Keratinocyte (primary cell): ENCODE results near the gene ECE2. TPM values are rescaled to one million over a fixed set of nuclear protein-coding genes. Genes with fewer than 3 reads are reported as not detected.

Source experiments
- DNase-seq: peaks from one replicate; pipeline ENCODE4 v3.0.0-alpha.2; 2011; ENCODE audit warnings: low read depth, missing footprints, low spot score
- FAIRE-seq: peaks from 2 replicates; lab custom pipeline; 2011; peaks lifted over from hg19 to GRCh38; lab: Jason Lieb, UNC
- H2AFZ ChIP-seq: 2 replicates; pipeline ENCODE4 v1.6.0; 2012; ENCODE audit warnings: low read length, control low read depth, inconsistent platforms; ENCODE audit not compliant: control insufficient read depth
- H3K27ac ChIP-seq: 2 replicates; pipeline ENCODE4 v1.5.1; 2011; ENCODE audit warnings: low read length; ENCODE audit not compliant: control insufficient read depth, insufficient read depth
- H3K27me3 ChIP-seq: 3 replicates; pipeline ENCODE4 v1.6.0; 2011; ENCODE audit warnings: low read length; ENCODE audit not compliant: control insufficient read depth, insufficient read depth; ENCODE audit errors: extremely low read depth
- H3K36me3 ChIP-seq, 2 experiments: 2 replicates in 1 of 2; 3 replicates in 1 of 2; pipeline ENCODE4 v1.5.1; 2011; ENCODE audit warnings: low read length in 2 of 2, mild to moderate bottlenecking in 1 of 2; ENCODE audit not compliant: control insufficient read depth in 2 of 2, insufficient read depth in 2 of 2; ENCODE audit errors: extremely low read depth in 1 of 2
- H3K4me1 ChIP-seq: 3 replicates; pipeline ENCODE4 v1.5.1; 2011; ENCODE audit warnings: low read length; ENCODE audit not compliant: control insufficient read depth, insufficient read depth; ENCODE audit errors: extremely low read depth
- H3K4me2 ChIP-seq: 3 replicates; pipeline ENCODE4 v1.6.0; 2011; ENCODE audit warnings: low read depth, low read length; ENCODE audit not compliant: control insufficient read depth, insufficient read depth; ENCODE audit errors: extremely low read depth
- H3K4me3 ChIP-seq, 3 experiments: fragments of 200-600 bp in 1 of 3; sonication (generic) in 1 of 3; 2 replicates in 2 of 3; 3 replicates in 1 of 3; pipeline ENCODE4 v1.5.1; 2011 to 2016; ENCODE audit warnings: low read length in 3 of 3, mild to moderate bottlenecking in 3 of 3, control low read depth in 2 of 3, inconsistent platforms in 1 of 3, low read depth in 1 of 3, mixed read lengths in 1 of 3, mixed run types in 1 of 3, moderate library complexity in 1 of 3; ENCODE audit not compliant: control insufficient read depth in 2 of 3, insufficient read depth in 2 of 3; ENCODE audit errors: extremely low read depth in 1 of 3
- H3K79me2 ChIP-seq: 2 replicates; pipeline ENCODE4 v1.6.0; 2012; ENCODE audit warnings: low read length; ENCODE audit not compliant: control insufficient read depth, insufficient read depth
- H3K9ac ChIP-seq: 3 replicates; pipeline ENCODE4 v1.6.0; 2011; ENCODE audit warnings: low read length; ENCODE audit not compliant: control insufficient read depth, insufficient read depth; ENCODE audit errors: extremely low read depth
- H3K9me1 ChIP-seq: 3 replicates; pipeline ENCODE4 v1.6.0; 2011; ENCODE audit warnings: low read length; ENCODE audit not compliant: control insufficient read depth, insufficient read depth; ENCODE audit errors: extremely low read depth
- H3K9me3 ChIP-seq: 2 replicates; pipeline ENCODE4 v1.5.1; 2012; ENCODE audit warnings: low read depth, low read length; ENCODE audit not compliant: control insufficient read depth
- H4K20me1 ChIP-seq: 3 replicates; pipeline ENCODE4 v1.6.0; 2011; ENCODE audit warnings: low read length; ENCODE audit not compliant: control insufficient read depth, insufficient read depth; ENCODE audit errors: extremely low read depth
- EZH2 ChIP-seq: IDR thresholded peaks from one replicate; pipeline ENCODE4 v1.6.1; 2012; ENCODE audit warnings: inconsistent platforms, mild to moderate bottlenecking, low read length, moderate library complexity
- dilution Hi-C: fragments of 300-500 bp; cut with MboI; formaldehyde crosslinking; loops from one replicate; pipeline ENCODE4 v1.7.0; 2020; ENCODE audit warnings: low sequenced_read_pairs; ENCODE audit not compliant: extremely low pct_ligation_motif_present
- polyA plus RNA-seq, 5 experiments: library from polyadenylated mRNA; depleted of rRNA in 3 of 5; stranded (reverse) in 3 of 5; stranded (forward) in 1 of 5; unstranded in 1 of 5; fragments of >200 nt; gene quantifications; 1 replicate in 1 of 5; 2 replicates in 3 of 5; 3 replicates in 1 of 5; pipeline versions ENCODE4 v1.2.1 to v1.2.3, GENCODE V29; 2011 to 2012; ENCODE audit warnings: missing spikeins in 2 of 5, low read depth in 1 of 5, low replicate concordance in 1 of 5
- TF ChIP-seq, protein P1 (sequence below), 3 experiments: IDR thresholded peaks in 1 of 3; conservative IDR thresholded peaks in 1 of 3; optimal IDR thresholded peaks in 1 of 3; 2 replicates in 2 of 3; 3 replicates in 1 of 3; pipeline versions ENCODE3 to v1.5.1; 2011; ENCODE audit warnings: low read length in 3 of 3, mild to moderate bottlenecking in 3 of 3, moderate library complexity in 2 of 3, control low read depth in 1 of 3, inconsistent platforms in 1 of 3; ENCODE audit not compliant: insufficient read depth in 2 of 3; ENCODE audit errors: extremely low read depth in 1 of 3

ECE2 gene
- polyA plus RNA-seq, 1 donor (not counting 4 experiments of a cell fraction or from before 2014, with no cell fraction given): not detected

DNA sequence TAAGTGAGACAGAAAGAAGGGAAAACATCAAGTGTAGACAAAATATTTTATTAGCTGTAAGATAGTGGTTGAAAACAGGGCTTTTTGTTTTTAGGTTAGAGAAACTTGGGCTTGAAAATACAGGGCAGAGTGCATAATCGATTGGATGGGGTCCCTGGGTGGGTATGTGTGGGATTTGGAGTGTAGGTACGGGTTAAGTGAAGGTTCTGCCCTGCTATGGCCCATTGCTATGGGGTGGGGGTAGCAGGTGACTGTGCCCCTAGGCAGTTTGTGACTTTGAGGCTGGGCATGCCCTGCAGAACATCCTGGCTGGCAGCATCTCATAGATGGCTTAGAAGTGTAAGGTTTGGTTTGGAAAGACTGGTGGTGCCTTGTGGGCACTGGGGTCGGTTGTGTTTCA, 57.9 kb downstream of the ECE2 start:
- Histone ChIP-seq H3K27ac (peak overlapping the region; percentile 85), H3K9me1 (peaks cover 3% of the 10 kb centered on the region), H2AFZ (no peak overlapping the region), H3K4me2 (peak overlapping the region; percentile 15), H3K9me3 (no peaks in the 10 kb centered on the region), H3K9ac (peak overlapping the region; percentile 64), H3K4me1 (peaks cover 74% of the 10 kb centered on the region), H3K36me3 (peaks cover 43 to 48% of the 10 kb centered on the region in 2 experiments), H4K20me1 (peaks cover 14% of the 10 kb centered on the region), H3K4me3 (no peak overlapping the region), H3K27me3 (no peaks in the 10 kb centered on the region), H3K79me2 (peaks cover 27% of the 10 kb centered on the region)
- TF ChIP-seq, protein P1, sequence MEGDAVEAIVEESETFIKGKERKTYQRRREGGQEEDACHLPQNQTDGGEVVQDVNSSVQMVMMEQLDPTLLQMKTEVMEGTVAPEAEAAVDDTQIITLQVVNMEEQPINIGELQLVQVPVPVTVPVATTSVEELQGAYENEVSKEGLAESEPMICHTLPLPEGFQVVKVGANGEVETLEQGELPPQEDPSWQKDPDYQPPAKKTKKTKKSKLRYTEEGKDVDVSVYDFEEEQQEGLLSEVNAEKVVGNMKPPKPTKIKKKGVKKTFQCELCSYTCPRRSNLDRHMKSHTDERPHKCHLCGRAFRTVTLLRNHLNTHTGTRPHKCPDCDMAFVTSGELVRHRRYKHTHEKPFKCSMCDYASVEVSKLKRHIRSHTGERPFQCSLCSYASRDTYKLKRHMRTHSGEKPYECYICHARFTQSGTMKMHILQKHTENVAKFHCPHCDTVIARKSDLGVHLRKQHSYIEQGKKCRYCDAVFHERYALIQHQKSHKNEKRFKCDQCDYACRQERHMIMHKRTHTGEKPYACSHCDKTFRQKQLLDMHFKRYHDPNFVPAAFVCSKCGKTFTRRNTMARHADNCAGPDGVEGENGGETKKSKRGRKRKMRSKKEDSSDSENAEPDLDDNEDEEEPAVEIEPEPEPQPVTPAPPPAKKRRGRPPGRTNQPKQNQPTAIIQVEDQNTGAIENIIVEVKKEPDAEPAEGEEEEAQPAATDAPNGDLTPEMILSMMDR (optimal IDR thresholded peaks at IDR 0.05 in 1 of 3, IDR thresholded peaks at IDR 0.05 in 1 of 3, conservative IDR thresholded peaks at IDR 0.05 in 1 of 3; ENCODE audit: extremely low read depth in 1 of 3, insufficient read depth in 2 of 3, low read length in 3 of 3): no peak
- no peak for TF ChIP-seq EZH2
- dilution Hi-C loops: no loop called here
- FAIRE-seq (no peak), DNase-seq (no peak)

DNA sequence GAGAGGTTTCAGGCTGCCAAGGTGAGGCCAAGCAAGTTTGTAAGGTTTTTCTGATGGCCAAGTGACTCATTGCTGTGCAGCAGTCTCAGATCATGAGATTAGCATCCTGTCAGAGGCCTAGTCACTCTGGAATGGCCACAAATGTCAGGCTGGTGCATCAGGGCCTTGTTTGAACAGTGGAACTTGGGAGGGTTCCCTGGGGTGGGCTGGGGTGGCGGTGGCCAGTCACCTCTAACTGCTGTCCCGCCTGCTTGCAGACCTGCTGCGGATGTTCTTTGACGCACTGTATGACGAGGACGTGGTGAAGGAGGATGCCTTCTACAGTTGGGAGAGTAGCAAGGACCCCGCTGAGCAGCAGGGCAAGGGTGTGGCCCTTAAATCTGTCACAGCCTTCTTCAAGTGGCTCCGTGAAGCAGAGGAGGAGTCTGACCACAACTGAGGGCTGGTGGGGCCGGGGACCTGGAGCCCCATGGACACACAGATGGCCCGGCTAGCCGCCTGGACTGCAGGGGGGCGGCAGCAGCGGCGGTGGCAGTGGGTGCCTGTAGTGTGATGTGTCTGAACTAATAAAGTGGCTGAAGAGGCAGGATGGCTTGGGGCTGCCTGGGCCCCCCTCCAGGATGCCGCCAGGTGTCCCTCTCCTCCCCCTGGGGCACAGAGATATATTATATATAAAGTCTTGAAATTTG, 58.8 kb downstream of the ECE2 start:
- dilution Hi-C loops: no loop called here

More for the DNA sequence above, 58.8 kb downstream of the ECE2 start:
- Histone ChIP-seq H3K79me2 (peaks cover 23% of the 10 kb centered on the region), H3K4me3 (no peak overlapping the region), H3K9me1 (peaks cover 3% of the 10 kb centered on the region), H3K27me3 (no peaks in the 10 kb centered on the region), H3K9me3 (no peaks in the 10 kb centered on the region), H2AFZ (no peak overlapping the region), H3K4me1 (peaks cover 83% of the 10 kb centered on the region), H3K9ac (peak overlapping the region; percentile 88), H3K27ac (peak overlapping the region; percentile 85), H4K20me1 (peaks cover 14% of the 10 kb centered on the region), H3K4me2 (peak overlapping the region; percentile 15), H3K36me3 (peaks cover 36 to 40% of the 10 kb centered on the region in 2 experiments)
- peak; percentile 79 for FAIRE-seq
- DNase-seq: no peak
- TF ChIP-seq, protein P1 (optimal IDR thresholded peaks at IDR 0.05 in 1 of 3, IDR thresholded peaks at IDR 0.05 in 1 of 3, conservative IDR thresholded peaks at IDR 0.05 in 1 of 3; ENCODE audit: extremely low read depth in 1 of 3, insufficient read depth in 2 of 3, low read length in 3 of 3): no peak
- no peak for TF ChIP-seq EZH2
